ENCODE measurements around the gene PRR33. TPM values are rescaled to one million over a fixed set of nuclear protein-coding genes. Genes with fewer than 3 reads are reported as not detected.

PRR33 gene
- total and polyA plus RNA-seq, 9 of the 15 experiments (the other 6 are each of a cell fraction or from before 2014, with no cell fraction given), result not detected

GRCh38 chr11:1930462-1930830, 38.8 kb upstream of the PRR33 start:
- H3K79me2 ChIP-seq (ENCODE audit: control insufficient read depth, insufficient read depth, low read length), result no peaks in the 10 kb centered on the region
- WGBS (ENCODE audit: insufficient coverage, low coverage, missing lambda C conversion rate), result 0% methylated on average over 9 of the region's 9 CpGs
- no peak overlapping the region for H3K4me2 ChIP-seq (ENCODE audit: insufficient read depth, low read length)
- DNase-seq (ENCODE audit: extremely low read depth in 1 of 4, low spot score in 3 of 4) (no peak), ATAC-seq (no peak), FAIRE-seq (peak; percentile 52)
- no TSS peak for BruUV-seq (replicated peaks)
- in situ Hi-C loops (cut with MboI), result no loop called here
- POLR2A ChIA-PET, result no interaction called here
- intact Hi-C loops (cut with micrococcal nuclease), result no loop called here
- no peak overlapping the region for H3K27ac ChIP-seq (ENCODE audit: extremely low read depth, low read depth, low read length)
- no peaks in the 10 kb centered on the region for H3K36me3 ChIP-seq (ENCODE audit: control insufficient read depth, insufficient read depth, low read length)
- TF ChIP-seq SFPQ (IDR thresholded peaks at IDR 0.05; ENCODE audit: low read depth, low read length), result no peak
- TF ChIP-seq ZBTB12 (CRISPR knock-in tag; IDR thresholded peaks at IDR 0.05), result no peak
- TF ChIP-seq SMAD1 (IDR thresholded peaks at IDR 0.05; ENCODE audit: low read depth, low read length, partially characterized antibody), result no peak
- TF ChIP-seq HMG20A (CRISPR knock-in tag; conservative IDR thresholded peaks at IDR 0.05), result no peak
- TF ChIP-seq RB1 (IDR thresholded peaks at IDR 0.05; ENCODE audit: low read depth), result no peak
- no peak for TF ChIP-seq PHB2 (IDR thresholded peaks at IDR 0.05; ENCODE audit: low read depth)
- no peak for TF ChIP-seq CSDE1 (IDR thresholded peaks at IDR 0.05)
- CTCF ChIA-PET (ENCODE audit: low intra/inter-chr PET ratio), result interaction anchor here (0.6 kb wide), 1 partner anchor 362 kb away, joined by 5 read pairs; no protein-coding TSS in a partner anchor
- no peaks in the 10 kb centered on the region for H3K9me3 ChIP-seq (replicated peaks; ENCODE audit: control insufficient read depth, insufficient read depth, low read depth, low read length)
- peaks cover 15% of the 10 kb centered on the region; the same call in 1 of the 2 replicates for H4K20me1 ChIP-seq (replicated peaks; ENCODE audit: control insufficient read depth, insufficient read depth, low read length)
- peaks cover 0 to 42% of the 10 kb centered on the region in 2 experiments; a peak in 2 of 5 replicates for H3K4me1 ChIP-seq (replicated peaks in 1 of 2; ENCODE audit: control insufficient read depth in 2 of 2, insufficient read depth in 2 of 2, low read length in 2 of 2)
- H3K27me3 ChIP-seq (ENCODE audit: control insufficient read depth in 2 of 2, insufficient read depth in 2 of 2, low read length in 2 of 2), result peaks cover 32 to 87% of the 10 kb centered on the region in 2 experiments; a peak in 4 of 5 replicates
- no peaks in the 10 kb centered on the region for H3K9me1 ChIP-seq (ENCODE audit: control insufficient read depth, insufficient read depth, low read length)
- H3K9ac ChIP-seq (ENCODE audit: insufficient read depth in 1 of 2, low read depth in 2 of 2, low read length in 2 of 2), result no peak overlapping the region
- no peak overlapping the region for H2AFZ ChIP-seq (ENCODE audit: low read depth, low read length)
- no peak overlapping the region for H3K4me3 ChIP-seq

Measured in K562 (cell line).